H9 (cell line): ENCODE results near the gene CTNNBL1. TPM values are rescaled to one million over a fixed set of nuclear protein-coding genes. Genes with fewer than 3 reads are reported as not detected.

ENCODE experiments used
- DNase-seq: peaks from one replicate; pipeline ENCODE4 v3.0.0-alpha.2; 2017
- H2AFZ ChIP-seq: one replicate; pipeline ENCODE4 v1.6.1; 2013; ENCODE audit warnings: mild to moderate bottlenecking, low read length, control low read depth, moderate library complexity
- H2AK5ac ChIP-seq: 2 replicates; pipeline ENCODE4 v1.6.1; 2013; ENCODE audit warnings: low read length, control low read depth, mixed read lengths; ENCODE audit not compliant: insufficient read length
- H2BK120ac ChIP-seq: one replicate; pipeline ENCODE4 v1.6.1; 2013; ENCODE audit warnings: low read depth, mild to moderate bottlenecking, low read length, control low read depth, inconsistent platforms; ENCODE audit not compliant: poor library complexity, severe bottlenecking
- H2BK12ac ChIP-seq: 2 replicates; pipeline ENCODE4 v1.6.1; 2013; ENCODE audit warnings: low read length, control low read depth, mixed read lengths, low read depth; ENCODE audit not compliant: insufficient read length
- H2BK15ac ChIP-seq: 2 replicates; pipeline ENCODE4 v1.6.1; 2013; ENCODE audit warnings: low read depth, low read length, control low read depth
- H2BK20ac ChIP-seq: one replicate; pipeline ENCODE4 v1.6.1; 2013; ENCODE audit warnings: low read depth, mild to moderate bottlenecking, low read length, control low read depth, inconsistent platforms; ENCODE audit not compliant: poor library complexity, severe bottlenecking
- H2BK5ac ChIP-seq: 2 replicates; pipeline ENCODE4 v1.6.1; 2013; ENCODE audit warnings: low read length, control low read depth, mixed read lengths; ENCODE audit not compliant: insufficient read length
- H3K14ac ChIP-seq: 2 replicates; pipeline ENCODE4 v1.6.1; 2013; ENCODE audit warnings: low read length, control low read depth; ENCODE audit not compliant: insufficient read depth
- H3K18ac ChIP-seq: 2 replicates; pipeline ENCODE4 v1.6.1; 2013; ENCODE audit warnings: low read depth, mild to moderate bottlenecking, mixed read lengths, low read length, control low read depth; ENCODE audit not compliant: insufficient read length
- H3K23ac ChIP-seq: 2 replicates; pipeline ENCODE4 v1.6.1; 2013; ENCODE audit warnings: low read length, control low read depth, mixed read lengths, low read depth; ENCODE audit not compliant: insufficient read length
- H3K23me2 ChIP-seq: 2 replicates; pipeline ENCODE4 v1.6.1; 2013; ENCODE audit warnings: low read depth, mild to moderate bottlenecking, mixed read lengths, low read length, control low read depth; ENCODE audit not compliant: insufficient read length, poor library complexity, severe bottlenecking
- H3K27ac ChIP-seq: 2 replicates; pipeline ENCODE4 v1.5.1; 2013; ENCODE audit warnings: low read length, control low read depth, mixed read lengths, low read depth; ENCODE audit not compliant: insufficient read length
- H3K27me3 ChIP-seq: 2 replicates; pipeline ENCODE4 v1.6.1; 2013; ENCODE audit warnings: low read length, control low read depth, inconsistent platforms; ENCODE audit not compliant: insufficient read depth
- H3K4ac ChIP-seq: 2 replicates; pipeline ENCODE4 v1.6.1; 2013; ENCODE audit warnings: low read depth, mild to moderate bottlenecking, control low read depth, inconsistent platforms, low read length, moderate library complexity
- H3K4me1 ChIP-seq: 2 replicates; pipeline ENCODE4 v1.6.1; 2013; ENCODE audit warnings: low read length, control low read depth, inconsistent platforms; ENCODE audit not compliant: insufficient read depth
- H3K4me2 ChIP-seq: 2 replicates; pipeline ENCODE4 v1.6.1; 2013; ENCODE audit warnings: low read length, control low read depth, mixed read lengths; ENCODE audit not compliant: insufficient read length, insufficient read depth
- H3K56ac ChIP-seq: 2 replicates; pipeline ENCODE4 v1.6.1; 2013; ENCODE audit warnings: low read depth, mild to moderate bottlenecking, mixed read lengths, low read length, control low read depth; ENCODE audit not compliant: insufficient read length
- H3K79me1 ChIP-seq: 2 replicates; pipeline ENCODE4 v1.6.1; 2013; ENCODE audit warnings: low read depth, mild to moderate bottlenecking, moderate library complexity, low read length, control low read depth, inconsistent platforms; ENCODE audit not compliant: insufficient read depth, poor library complexity, severe bottlenecking
- H3K79me2 ChIP-seq: 2 replicates; pipeline ENCODE4 v1.6.1; 2013; ENCODE audit warnings: low read length, control low read depth, inconsistent platforms; ENCODE audit not compliant: insufficient read depth
- H3K9ac ChIP-seq: 2 replicates; pipeline ENCODE4 v1.6.1; 2013; ENCODE audit warnings: low read length, control low read depth, mixed read lengths; ENCODE audit not compliant: insufficient read length; ENCODE audit errors: extremely low read depth
- H3K9me3 ChIP-seq: one replicate; pipeline ENCODE4 v1.6.1; 2013; ENCODE audit warnings: low read depth, low read length, inconsistent platforms; ENCODE audit not compliant: control insufficient read depth
- H3T11ph ChIP-seq: one replicate; pipeline ENCODE4 v1.6.1; 2013; ENCODE audit warnings: mild to moderate bottlenecking, low read length, control low read depth, inconsistent platforms
- H4K20me1 ChIP-seq: one replicate; pipeline ENCODE4 v1.6.1; 2013; ENCODE audit not compliant: control insufficient read depth, insufficient read length, insufficient read depth
- H4K5ac ChIP-seq: 2 replicates; pipeline ENCODE4 v1.6.1; 2013; ENCODE audit warnings: low read depth, mild to moderate bottlenecking, mixed read lengths, low read length, control low read depth; ENCODE audit not compliant: insufficient read length
- H4K8ac ChIP-seq: replicated peaks from 2 replicates; pipeline ENCODE4 v1.6.1; 2013; ENCODE audit warnings: low read length, control low read depth, mixed read lengths, low read depth; ENCODE audit not compliant: insufficient read length
- H4K91ac ChIP-seq: 2 replicates; pipeline ENCODE4 v1.6.1; 2013; ENCODE audit warnings: low read depth, mild to moderate bottlenecking, moderate library complexity, mixed read lengths, low read length, control low read depth; ENCODE audit not compliant: insufficient read length
- H3K27ac Mint-ChIP-seq, 3 experiments: 2 replicates in 2 of 3; 3 replicates in 1 of 3; pipeline ENCODE4 v1.8.0; 2020 to 2021; ENCODE audit warnings: mixed read lengths in 3 of 3, mild to moderate bottlenecking in 1 of 3, moderate library complexity in 1 of 3
- H3K27me3 Mint-ChIP-seq: 2 replicates; pipeline ENCODE4 v1.8.0; 2021; ENCODE audit warnings: low read depth, mild to moderate bottlenecking, moderate library complexity, mixed read lengths
- H3K36me3 Mint-ChIP-seq, 3 experiments: 2 replicates in 2 of 3; 3 replicates in 1 of 3; pipeline ENCODE4 v1.8.0; 2020 to 2021; ENCODE audit warnings: low read depth in 3 of 3, mixed read lengths in 3 of 3; ENCODE audit not compliant: insufficient read depth in 1 of 3
- H3K4me1 Mint-ChIP-seq, 2 experiments: 2 replicates each; pipeline ENCODE4 v1.8.0; 2020; ENCODE audit warnings: mixed read lengths in 2 of 2
- H3K4me3 Mint-ChIP-seq, 2 experiments: 2 replicates in 1 of 2; 3 replicates in 1 of 2; pipeline ENCODE4 v1.8.0; 2020 to 2021; ENCODE audit warnings: mild to moderate bottlenecking in 2 of 2, mixed read lengths in 2 of 2, moderate library complexity in 1 of 2
- H3K9me3 Mint-ChIP-seq, 2 experiments: 2 replicates in 1 of 2; 3 replicates in 1 of 2; pipeline ENCODE4 v1.8.0; 2020; ENCODE audit warnings: mild to moderate bottlenecking in 2 of 2, mixed read lengths in 2 of 2, moderate library complexity in 1 of 2
- WGBS: extraction: QIAGEN DNeasy Blood & Tissue Kit; methylation state at CpG from one replicate; pipeline ENCODE4 v1.1.7; 2013; ENCODE audit warnings: missing lambda C conversion rate, low lambda C conversion rate, mixed read lengths; ENCODE audit not compliant: insufficient read length; ENCODE audit errors: extremely low coverage; 5-methylcytosine and 5-hydroxymethylcytosine counted together
- total RNA-seq: library from RNA; stranded (reverse); gene quantifications from 2 replicates; pipeline ENCODE4 v1.2.1, GENCODE V29; 2021
- TF ChIP-seq, protein P1 (sequence below): fragments of 200-600 bp; sonication (generic); conservative IDR thresholded peaks from 3 replicates; pipeline ENCODE4 v1.8.0; 2021; ENCODE audit warnings: antibody characterized with exemption, mild to moderate bottlenecking

Gene CTNNBL1
- total RNA-seq, 1 experiment from 2014 or later = 67.2 TPM

DNA sequence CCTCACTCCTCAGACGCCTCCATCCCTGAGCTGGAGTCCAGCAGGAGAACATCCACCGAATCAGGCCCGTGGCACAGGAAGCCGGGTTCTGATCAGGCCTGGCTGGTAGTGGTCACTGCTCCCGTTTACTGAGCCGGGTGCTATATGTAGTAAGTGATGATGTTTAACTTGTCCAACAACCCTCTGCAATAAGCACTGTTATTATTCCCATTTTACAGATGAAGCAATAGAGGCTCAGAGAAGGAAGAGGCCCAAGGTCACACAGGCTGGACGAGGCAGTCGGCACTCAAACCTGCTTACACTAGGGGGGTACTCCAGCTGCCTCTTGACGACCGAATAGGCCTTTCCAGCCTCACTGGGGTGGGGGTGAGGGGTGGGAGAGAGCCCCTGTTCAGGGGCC, 194.8 kb downstream of the CTNNBL1 start:
- no peaks in the 10 kb centered on the region for H3K27me3 Mint-ChIP-seq
- Histone ChIP-seq H3K9ac (no peak overlapping the region), H3K23me2 (peaks cover 2% of the 10 kb centered on the region), H3K14ac (no peak overlapping the region), H3K9me3 (no peaks in the 10 kb centered on the region), H2AFZ (no peak overlapping the region), H4K8ac (no peak overlapping the region), H3T11ph (no peak overlapping the region), H3K79me2 (no peaks in the 10 kb centered on the region), H3K4ac (no peak overlapping the region), H2BK15ac (no peak overlapping the region), H4K5ac (no peak overlapping the region), H2BK12ac (no peak overlapping the region), H2BK20ac (no peak overlapping the region), H3K27me3 (no peaks in the 10 kb centered on the region), H3K4me2 (no peak overlapping the region), H3K27ac (no peak overlapping the region), H2BK5ac (no peak overlapping the region), H2AK5ac (no peak overlapping the region), H3K4me1 (no peaks in the 10 kb centered on the region), H4K20me1 (no peaks in the 10 kb centered on the region), H3K56ac (no peak overlapping the region), H3K18ac (no peak overlapping the region), H2BK120ac (no peak overlapping the region), H3K79me1 (no peaks in the 10 kb centered on the region), H3K23ac (no peak overlapping the region), H4K91ac (no peak overlapping the region)
- no CpG with 5 or more reads among the region's 10 CpGs for WGBS
- no peaks in the 10 kb centered on the region; a peak in 1 of 4 replicates for H3K4me1 Mint-ChIP-seq
- H3K27ac Mint-ChIP-seq = no peak overlapping the region; a peak in 1 of 7 replicates
- DNase-seq = no peak
- TF ChIP-seq, protein P1, sequence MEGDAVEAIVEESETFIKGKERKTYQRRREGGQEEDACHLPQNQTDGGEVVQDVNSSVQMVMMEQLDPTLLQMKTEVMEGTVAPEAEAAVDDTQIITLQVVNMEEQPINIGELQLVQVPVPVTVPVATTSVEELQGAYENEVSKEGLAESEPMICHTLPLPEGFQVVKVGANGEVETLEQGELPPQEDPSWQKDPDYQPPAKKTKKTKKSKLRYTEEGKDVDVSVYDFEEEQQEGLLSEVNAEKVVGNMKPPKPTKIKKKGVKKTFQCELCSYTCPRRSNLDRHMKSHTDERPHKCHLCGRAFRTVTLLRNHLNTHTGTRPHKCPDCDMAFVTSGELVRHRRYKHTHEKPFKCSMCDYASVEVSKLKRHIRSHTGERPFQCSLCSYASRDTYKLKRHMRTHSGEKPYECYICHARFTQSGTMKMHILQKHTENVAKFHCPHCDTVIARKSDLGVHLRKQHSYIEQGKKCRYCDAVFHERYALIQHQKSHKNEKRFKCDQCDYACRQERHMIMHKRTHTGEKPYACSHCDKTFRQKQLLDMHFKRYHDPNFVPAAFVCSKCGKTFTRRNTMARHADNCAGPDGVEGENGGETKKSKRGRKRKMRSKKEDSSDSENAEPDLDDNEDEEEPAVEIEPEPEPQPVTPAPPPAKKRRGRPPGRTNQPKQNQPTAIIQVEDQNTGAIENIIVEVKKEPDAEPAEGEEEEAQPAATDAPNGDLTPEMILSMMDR = no peak
- no peak overlapping the region for H3K4me3 Mint-ChIP-seq
- no peaks in the 10 kb centered on the region for H3K9me3 Mint-ChIP-seq
- no peaks in the 10 kb centered on the region for H3K36me3 Mint-ChIP-seq
